T follicular helper cell (primary cell): Measurements from ENCODE around the gene TRIM8.

Experiments used
- DNase-seq: peaks from one replicate; pipeline ENCODE4 v3.0.0-alpha.2; 2020; ENCODE audit warnings: low read depth

TRIM8 gene

DNA sequence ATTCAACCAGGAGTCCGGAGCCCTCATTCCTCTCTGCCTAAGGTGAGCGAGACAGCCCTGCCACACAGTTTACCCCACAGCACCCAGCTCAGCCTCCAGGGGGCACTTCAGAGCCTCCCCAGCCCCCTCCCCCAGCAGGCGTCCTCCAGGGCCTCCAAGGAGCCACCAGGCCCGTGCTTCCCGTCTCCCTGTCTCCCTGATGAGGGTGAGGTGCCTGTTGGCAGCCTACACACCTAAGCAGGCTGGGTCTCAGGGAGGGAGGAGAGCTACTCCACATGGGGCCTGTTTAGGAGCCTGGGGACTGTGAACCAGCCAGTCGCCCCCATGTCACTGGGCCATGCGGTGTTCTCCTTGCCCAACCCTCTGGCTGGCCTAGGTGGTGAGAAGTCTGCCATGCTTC lies 28.9 kb upstream of the TRIM8 start:
- DNase-seq: no peak

DNA sequence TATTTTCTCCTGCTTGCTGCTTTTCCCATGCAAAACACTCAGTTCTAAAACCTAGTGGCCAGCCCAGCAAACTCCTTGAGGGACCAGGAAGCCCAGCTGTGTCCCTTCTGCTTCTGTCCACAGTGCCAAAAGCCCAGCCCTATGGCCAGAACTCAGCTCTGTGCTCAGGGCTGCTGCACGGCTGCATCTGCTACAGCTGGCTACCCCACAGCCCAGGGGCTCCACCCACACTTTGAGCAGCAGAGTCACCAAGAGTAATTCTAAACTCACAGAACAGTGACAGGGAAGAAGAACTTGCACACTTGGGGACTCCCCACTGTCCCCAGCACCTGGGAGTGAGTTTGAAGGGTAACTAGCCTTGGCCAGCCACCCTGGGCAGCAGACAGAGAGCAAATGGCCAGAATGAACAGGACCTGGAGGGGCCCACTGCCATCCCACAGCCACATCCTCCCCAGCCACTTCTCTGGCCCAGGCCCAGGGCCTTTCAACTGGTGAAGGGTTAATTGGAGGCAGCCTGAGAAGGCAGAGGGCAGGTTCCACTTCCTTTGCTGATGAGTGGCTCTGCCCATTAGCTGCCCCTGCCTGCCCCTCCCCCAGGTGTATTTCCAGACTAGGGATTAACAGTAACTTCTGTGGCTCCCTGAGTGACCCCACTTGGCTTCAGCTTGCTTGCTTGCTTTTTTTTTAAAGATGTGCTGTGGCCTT lies 28.1 kb upstream of the TRIM8 start:
- no peak for DNase-seq

DNA sequence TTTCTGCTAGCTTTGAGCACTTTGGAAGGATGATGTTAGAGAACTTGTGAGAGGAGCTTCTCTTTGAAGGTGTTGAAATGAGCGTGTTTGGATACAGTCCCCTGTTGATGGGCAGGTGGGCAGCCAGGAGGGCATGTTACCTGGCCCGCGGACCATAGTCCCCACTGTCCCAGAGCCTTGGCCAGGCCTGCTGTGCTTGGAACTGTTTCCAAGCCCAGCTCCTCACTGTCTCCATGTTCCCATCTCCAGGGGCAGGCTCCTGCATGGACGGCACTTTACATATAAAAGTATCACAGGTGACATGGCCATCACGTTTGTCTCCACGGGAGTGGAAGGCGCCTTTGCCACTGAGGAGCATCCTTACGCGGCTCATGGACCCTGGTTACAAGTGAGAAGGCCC lies 27.2 kb upstream of the TRIM8 start:
- no peak for DNase-seq

DNA sequence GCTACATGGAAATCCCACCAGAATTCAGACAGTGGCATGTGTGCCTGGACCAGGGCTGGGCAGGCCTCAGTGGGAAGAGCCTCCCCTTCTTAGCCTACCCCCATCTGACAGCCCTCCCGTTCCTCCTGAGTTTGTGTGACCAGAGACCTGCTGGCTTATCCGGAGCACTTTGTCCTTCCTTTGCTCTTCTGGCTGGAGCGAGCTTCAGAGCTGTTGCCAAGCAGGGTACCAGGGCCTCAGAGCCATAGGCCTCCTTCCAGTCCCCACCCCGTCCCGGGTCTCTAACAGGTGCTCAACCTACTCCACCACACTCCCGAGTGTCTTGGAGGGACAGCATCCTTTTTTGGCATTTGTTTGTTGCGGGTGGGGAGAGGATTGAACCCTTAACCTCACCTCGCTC lies 26.5 kb upstream of the TRIM8 start:
- no peak for DNase-seq

DNA sequence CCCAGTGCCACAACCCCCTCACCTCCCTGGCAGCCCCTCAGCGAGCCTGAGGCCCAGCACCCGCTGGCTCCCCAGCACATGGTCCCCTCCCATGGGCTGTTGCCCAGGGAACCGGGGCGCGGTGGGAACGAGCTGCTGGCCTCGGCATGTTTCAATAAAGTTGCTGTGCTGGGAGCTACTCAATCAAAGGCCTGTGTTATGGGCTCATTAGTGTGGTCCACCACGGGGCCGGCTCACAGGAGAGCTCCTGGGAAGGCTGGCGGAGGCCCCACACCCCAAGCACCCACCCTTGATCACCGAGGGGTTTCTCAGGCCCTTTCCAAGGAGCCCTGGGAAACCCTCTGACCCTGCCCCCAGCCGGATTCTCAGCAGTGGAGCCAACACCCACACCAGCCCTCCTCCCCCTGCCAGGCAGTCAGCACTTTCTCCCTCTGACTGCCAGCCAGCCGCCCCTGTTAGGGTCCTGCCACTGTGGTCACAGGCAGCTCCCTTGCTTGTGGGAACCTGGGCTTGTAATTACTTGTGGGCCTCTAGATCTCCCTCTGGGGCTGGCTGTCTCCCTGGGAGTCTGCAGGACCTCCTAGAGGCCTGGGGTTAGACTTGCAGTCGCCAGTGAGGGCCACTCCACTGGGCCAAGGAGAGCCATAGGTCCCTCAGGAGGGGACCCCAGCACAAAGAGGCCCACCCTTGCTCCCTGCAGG lies 24.8 kb upstream of the TRIM8 start:
- no peak for DNase-seq

DNA sequence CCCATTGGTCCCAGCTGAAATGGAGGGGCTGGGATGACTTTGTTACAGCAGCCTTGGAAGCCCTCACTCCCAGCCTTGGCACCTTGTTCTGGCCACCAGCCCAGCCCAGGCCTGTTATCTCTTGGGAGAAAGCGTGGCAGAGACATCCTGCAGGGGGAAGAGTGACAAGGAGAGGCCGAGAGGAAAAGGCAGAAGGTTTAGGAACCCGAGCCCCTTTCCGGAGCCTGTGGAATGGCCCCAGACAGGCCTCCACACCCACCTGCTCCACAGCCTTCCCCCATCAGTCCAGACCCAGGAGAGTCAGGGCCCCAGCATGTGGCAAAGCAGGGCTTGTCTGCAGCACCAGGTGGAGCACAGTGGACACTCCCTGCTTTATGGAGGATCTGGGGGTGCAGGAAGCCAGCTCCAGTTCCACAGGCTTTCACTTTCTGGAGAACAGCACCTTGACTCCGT lies 24.1 kb upstream of the TRIM8 start:
- no peak for DNase-seq

DNA sequence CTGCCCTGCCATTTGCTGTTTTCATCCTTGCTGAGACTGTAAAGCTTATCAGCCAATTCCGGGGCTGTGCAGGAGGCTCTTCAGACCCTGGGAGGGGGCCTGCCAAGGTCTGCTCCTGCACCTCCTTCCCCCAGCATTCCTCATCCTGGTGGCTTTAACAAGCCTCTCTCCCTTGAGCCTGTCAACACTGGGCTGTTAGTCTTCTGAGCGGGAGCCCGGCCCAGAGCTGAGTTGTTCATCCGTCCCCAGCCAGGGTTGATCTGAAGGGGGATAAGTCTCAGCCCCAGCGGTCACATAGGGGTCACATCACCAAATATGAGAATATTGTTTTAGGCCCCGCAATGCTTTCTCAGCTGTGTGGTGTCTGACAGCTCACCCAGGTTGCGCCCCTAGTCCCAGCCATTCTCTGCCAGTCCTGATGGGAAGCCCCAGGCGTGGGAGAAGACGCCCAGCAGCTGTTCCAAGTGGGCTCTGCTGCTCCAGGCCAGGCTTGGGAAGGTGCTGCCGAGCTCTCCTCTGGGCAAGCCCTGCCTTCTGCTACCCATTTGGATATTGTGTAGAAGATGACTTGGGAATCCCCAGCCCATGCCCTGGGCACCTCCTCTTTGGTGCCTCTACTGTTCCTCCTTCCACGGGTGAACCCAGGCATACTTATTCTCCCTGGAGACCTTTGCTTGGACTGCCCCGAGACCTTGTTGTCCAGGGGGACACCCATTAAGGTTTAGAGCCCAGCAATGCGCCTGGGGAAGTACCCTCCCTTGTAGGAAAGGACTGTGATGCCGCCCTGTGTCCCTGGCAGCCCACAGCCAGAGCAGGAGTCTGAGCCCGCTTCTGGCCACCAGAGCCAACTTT lies 23.5 kb upstream of the TRIM8 start:
- no peak for DNase-seq

DNA sequence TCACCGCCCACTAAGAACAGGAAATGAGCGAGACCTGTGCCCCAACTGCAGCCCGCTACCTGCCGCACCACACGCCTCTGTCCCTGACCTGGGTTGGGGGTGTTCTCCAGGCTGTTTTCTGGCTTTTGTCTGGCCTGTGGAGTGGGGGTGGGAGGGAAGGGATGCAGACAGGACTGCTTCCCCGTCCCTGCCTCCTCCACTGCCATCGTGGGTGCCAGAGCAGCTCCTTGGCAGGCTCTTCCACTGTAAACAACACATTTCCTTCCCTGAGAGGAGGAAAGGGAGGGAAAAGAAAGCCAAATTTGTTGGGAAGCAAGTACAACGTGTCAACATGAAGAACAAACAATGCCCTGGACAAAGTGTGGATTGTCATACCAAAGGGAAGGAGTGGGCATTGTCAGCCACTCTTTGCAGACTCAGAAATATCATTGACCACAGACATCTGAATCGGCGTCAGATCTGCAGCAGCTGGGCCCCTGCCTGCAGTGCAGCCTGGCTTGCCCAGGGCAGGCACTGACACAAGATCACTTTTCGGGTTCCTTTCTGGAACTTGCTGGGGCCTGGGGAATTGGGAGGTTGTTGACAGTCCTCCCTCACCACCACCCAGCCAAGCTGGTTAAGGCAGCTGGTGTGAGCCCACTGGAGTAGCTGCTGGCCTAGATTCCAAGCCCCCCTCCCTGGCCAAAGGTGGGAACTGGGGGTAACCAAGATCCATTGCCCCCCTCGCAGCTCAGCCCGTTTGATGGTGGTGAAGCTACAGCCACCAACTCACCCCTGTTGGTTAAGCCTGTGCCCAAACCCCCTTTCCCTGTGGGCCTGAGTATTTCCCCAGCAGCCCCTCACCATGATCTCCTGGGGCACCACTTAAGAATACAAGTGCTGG lies 22.6 kb upstream of the TRIM8 start:
- no peak for DNase-seq

DNA sequence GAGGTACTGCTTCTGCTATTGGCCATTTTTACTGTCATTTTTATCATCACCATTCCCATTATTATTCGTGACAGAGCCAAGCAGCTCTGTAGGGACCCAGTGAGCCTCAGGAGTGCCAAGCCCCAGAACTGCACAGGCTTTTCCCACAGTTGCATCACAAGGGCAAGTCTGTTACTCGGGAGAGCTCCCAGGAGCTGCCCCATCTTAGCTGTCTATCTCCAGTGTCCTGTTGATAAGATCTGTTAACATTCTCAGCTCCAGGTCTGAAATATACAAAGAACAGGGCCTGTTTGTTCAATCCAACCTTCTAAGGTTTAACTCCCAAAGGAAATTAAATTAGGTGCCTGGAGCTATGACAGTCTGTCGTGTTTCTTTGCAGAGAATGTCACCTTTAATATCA lies 20.2 kb upstream of the TRIM8 start:
- DNase-seq: no peak

DNA sequence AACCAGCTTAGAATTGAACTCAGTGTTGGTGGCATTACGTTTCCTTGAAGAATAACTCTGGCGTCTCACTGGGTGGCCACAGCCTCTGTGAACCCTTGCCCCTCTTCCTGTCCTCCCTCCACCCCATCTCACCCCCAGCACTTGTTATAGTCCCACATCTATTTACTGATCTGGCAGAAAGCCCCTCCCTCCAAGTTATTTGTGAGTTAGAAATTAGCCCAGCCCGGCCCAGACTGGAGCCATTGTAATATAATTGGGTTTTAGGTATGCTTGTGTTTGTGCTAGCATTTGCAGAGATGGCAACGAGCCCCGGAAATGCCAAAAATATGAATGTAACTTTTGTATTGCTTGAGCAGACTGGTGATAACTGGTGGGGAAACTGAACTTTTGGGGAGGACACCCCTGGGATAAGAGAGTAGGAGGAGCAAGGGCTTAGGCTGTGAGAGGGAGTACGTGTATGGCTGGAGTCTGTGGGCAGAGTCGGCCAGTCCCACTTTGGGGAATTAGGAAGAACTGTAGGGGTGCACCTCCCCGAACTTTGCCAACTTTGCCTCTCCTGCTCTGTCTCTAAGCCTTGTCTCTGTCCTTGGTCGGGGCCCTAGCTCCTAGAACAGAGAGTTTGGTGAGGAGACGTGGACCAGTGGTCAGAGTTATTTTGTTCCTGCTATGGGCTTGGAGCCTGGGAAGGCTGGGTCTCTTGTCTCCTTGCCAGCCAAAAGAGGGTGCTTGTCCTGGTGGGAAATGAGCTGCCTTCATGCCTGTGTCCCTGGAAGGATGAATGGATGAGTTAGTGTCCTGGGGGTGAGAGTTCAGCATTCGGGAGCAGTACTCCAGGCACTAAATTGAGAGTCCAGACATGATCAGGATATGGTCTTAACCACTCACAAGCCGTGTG lies 19.3 kb upstream of the TRIM8 start:
- no peak for DNase-seq

DNA sequence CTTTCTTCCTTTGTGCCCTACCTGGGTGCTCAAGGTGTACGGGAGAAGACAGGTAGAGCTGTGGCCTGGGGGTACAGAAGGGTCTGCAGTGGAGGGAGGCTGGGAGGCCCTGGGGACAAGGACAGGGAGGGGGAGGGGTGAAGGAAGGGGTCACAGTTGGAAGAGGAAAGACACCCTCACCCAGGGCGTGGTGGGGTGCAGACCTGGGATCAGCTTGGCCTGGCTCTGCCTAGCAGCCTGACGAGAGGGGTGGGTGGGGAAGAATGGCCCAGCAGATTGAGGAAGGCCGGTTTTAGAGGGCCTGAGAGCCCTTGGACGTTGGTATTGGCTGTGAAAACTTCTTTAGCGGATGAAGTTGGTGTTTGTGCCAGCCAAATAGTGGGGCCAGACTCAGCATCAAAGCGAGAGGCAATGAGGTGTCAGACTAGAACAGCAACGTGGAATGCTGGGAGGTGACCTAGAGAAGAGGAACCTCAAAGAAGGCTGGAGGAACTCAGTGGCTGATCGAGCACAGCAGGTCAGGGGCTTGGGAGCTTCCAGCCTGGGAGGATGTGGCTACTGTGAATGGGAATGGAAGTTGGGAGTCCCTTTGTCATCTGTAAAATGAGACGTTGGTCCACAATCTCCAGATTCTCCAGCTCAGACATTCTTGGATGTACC lies 18.1 kb upstream of the TRIM8 start:
- no peak for DNase-seq

DNA sequence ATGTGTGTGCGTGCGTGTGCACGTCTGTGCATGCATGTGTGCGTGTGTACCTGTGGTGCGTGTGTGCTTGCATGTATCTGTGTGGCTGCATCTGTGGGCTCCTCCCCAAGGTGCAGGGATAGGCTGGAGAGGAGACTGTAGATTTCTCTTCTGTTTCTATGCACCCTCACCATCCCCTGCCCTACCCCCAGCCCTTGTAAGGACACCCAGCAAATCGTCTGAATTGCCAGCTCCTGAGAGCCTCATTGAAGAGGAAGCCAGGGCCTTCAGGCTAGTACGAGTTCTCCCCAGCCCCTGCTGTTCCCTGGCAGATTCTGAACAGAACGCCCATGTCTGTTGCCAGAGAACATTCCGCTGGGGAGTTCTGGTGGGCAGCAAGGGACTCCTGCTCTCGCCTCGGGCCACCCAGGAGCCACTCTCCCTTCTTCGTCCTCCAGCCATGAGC lies 17.0 kb upstream of the TRIM8 start:
- no peak for DNase-seq

DNA sequence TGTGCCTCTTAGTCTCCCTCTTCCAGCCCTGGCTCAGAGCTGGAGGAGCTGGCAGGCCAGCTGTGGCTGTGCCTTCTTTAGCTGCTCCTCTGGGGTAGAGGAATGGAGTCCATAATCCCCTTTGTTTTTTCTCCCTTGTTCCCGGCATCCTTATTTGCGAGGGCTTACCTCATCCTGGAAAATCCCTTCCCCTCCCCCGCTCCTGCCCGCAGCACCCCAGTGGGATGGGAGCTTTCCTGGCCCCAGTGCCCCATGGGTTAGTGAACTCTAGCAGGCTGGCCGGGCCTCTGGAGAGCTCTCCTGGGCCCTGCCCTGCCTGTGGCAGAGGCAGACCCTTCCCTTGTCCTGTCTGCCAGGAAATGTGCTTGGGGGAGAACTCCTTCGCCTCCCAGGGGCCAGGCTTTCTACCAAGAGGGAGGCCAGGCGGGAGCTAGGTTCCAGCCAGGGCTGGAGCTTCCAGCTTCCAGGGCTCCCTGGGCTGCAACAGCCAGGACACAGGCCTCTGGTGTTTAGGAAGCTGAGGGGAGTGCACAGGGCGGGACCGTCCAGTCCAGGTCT lies 16.5 kb upstream of the TRIM8 start:
- no peak for DNase-seq

DNA sequence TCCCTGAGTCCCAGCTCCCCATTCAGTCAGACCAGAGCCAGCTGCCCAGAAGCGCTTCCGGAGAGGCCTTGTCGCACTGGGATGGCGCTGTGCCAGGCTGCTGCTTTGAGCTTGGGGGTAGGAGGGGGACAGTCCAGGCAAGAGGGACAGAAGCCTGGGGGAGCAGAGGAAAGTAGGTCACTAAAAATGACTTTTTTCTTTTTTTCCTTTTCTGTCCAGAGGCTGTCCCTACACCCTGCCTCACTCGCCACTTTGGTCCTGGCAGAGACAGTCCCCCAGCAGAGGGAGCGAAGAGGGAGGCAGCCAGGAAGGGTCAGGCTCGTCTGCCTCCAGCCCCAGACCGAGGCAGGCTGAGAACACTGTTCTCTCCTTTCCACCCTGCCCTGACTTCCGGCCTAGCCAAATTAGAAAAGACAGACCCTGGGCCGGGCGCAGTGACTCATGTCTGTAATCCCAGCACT lies 15.8 kb upstream of the TRIM8 start:
- no peak for DNase-seq

DNA sequence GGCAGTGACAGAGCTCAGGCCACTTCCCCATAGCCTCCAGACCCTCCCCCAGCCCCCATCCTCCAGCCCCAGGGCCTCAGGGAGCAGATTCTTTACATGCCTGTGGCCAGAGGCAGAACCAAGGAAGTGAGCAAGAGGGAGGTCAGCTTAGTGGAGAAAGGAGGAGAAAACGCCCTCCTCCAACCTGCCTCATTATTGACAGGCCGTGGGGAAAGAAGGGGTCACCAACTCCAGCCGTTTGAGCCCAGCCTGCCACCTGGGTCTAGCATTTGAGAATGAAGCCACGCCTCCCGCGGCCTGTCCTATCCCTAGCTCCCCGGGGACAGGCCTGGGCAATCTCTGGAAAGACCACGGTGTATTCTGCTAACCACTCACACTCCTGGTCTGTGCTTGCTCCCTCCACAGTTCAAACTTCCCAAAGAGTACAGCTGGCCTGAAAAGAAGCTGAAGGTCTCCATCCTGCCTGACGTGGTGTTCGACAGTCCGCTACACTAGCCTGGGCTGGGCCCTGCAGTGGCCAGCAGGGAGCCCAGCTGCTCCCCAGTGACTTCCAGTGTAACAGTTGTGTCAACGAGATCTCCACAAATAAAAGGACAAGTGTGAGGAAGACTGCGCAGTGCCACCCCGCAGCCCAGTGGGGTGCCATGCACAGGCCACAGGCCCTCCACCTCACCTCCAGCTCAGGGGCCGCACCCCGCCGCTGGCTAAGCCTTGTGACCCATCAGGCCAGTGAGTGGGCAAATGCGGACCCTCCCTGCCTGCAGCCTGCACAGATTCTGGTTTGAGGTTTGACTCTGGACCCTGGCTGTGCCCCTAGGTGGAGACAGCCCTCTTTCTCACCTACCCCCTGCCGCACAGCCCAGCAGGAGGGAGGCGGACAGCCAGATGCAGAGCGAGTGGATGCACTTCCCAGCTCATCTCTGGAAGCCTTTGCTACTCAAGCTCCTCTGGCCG lies 14.3 kb upstream of the TRIM8 start:
- no peak for DNase-seq

DNA sequence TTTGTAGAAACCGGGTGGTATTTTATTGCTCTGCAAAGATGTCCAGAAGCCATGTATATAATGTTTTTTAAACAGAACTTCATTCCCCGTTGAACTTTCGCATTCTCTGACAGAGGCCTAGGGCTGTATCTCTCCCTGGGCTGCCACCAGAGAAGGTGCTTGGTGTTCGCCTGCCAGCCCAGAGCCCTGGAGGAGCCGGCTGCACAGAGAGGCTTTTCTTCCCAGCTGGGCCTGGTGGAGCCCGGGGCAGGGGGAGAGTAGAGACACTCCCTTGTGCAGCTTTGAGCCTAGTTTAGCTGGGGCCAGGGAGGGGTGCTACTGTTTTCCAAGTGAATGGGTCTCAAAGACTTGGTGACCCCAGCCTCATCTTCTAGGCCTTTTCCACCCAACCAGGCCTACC lies 13.6 kb upstream of the TRIM8 start:
- no peak for DNase-seq

DNA sequence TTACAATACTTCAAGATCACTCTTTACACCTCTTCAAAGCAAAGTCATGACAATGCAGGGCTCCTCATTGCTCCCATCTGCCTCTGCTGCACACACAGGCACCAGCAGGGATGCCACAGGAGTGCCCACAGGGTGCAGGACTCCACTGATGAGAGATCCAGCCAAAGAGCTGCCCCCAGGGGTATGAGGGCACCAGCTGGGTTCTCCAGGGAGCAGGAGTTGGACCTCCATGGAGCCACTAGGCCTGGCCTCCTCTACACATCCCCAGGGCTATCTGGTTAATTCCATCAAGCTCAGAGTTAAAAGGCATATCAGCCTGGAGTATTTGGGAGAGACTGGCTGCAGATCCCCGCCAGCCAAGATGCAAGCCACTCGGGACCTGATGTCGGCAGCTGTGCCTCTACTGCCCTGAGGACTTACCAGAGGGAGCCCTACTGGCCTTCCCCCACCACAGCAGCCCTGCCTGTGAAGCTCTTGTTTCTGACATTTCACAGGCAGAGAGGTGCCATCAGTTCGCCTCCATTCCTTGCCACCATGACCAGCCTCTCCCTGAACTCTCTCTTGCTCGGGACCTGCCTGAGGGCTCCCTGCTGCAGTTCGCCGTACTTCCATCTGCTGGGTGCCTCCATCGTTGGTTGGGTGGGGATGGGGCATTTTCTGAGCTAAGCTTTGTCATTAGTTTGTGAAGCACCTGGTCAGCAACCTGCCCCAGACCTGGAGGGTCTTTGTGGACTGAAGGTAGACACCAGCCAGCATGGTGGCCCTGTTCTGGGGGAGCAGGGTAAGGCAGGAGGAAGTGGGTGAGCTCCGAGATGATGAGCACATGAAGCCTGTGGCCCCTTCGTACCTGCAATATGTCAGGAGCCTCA lies 12.5 kb upstream of the TRIM8 start:
- DNase-seq: no peak
